ENCODE results near the gene DDX25. TPM values are rescaled to one million over a fixed set of nuclear protein-coding genes. Genes with fewer than 3 reads are reported as not detected.

The DDX25 gene
- total and polyA plus RNA-seq, 2 of the 8 experiments (the other 6 are each of a cell fraction or from before 2014, with no cell fraction given) = 17.6 to 17.9 TPM

DNA sequence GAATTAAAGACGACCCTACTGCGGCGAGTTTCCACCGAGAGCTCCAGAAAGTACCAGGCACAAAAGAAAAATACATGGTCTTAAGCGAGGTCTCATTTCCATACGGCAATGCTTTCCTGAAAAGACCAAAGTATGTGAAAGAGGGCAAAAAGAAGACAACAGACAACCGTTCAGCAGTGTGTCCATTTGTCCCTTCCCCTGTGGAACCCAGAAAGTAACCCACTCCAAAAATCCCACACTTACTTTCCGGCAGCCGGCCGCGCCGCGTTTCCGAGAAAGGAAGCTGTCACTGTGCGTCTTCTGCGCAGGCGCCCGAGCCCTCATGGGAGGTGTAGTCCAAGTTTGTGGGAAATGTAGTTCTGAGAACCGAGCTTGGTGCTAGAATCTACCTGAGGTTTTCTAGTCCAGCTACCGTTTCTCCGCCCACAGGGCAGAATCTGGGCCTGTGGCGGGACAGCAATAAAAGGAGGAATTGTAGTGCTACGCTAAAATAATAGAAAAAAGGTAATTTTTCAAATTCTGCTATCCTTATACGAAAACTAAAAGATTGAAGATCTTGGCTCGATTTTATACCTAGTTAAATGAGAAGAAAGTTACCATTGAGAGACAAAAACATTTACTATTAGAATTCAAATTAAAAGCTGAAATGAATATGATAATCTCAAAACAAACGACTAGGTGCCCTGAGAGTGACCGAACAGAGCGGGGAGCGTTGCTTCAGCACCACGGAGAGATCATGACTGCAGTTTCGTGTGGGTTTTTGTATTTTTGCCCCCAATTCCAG, 1.2 kb upstream of the DDX25 start, which contains the start of gene PUS3 (continued):
- TF ChIP-seq, protein P1, sequence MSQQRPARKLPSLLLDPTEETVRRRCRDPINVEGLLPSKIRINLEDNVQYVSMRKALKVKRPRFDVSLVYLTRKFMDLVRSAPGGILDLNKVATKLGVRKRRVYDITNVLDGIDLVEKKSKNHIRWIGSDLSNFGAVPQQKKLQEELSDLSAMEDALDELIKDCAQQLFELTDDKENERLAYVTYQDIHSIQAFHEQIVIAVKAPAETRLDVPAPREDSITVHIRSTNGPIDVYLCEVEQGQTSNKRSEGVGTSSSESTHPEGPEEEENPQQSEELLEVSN (IDR thresholded peaks at IDR 0.05) = no peak
- TF ChIP-seq, protein P2, sequence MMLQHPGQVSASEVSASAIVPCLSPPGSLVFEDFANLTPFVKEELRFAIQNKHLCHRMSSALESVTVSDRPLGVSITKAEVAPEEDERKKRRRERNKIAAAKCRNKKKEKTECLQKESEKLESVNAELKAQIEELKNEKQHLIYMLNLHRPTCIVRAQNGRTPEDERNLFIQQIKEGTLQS (IDR thresholded peaks at IDR 0.05; ENCODE audit: insufficient read depth, low read depth, low read length) = no peak
- TF ChIP-seq FOSL1 (IDR thresholded peaks at IDR 0.05; ENCODE audit: insufficient read depth, low read depth, low read length) = no peak
- TF ChIP-seq CREB1 (IDR thresholded peaks at IDR 0.05) = peak; percentile 69
- no peak for TF ChIP-seq SP1 (IDR thresholded peaks at IDR 0.05; ENCODE audit: low read depth, low read length)
- TF ChIP-seq TBP (IDR thresholded peaks at IDR 0.05; ENCODE audit: low read depth, low read length) = no peak; the same call in 1 of the 2 replicates
- TF ChIP-seq EP300 (IDR thresholded peaks at IDR 0.05; ENCODE audit: borderline replicate concordance in 1 of 2, low read depth in 2 of 2, low read length in 2 of 2) = no peak
- no peak for TF ChIP-seq YY1 (IDR thresholded peaks at IDR 0.05; ENCODE audit: low read depth, low read length)
- no peak for TF ChIP-seq RNF2 (IDR thresholded peaks at IDR 0.05; ENCODE audit: borderline replicate concordance, low read depth, low read length, missing control alignments, poor library complexity, severe bottlenecking)
- TF ChIP-seq MAFK (IDR thresholded peaks at IDR 0.05; ENCODE audit: low read depth, low read length) = no peak
- TF ChIP-seq, protein P3, sequence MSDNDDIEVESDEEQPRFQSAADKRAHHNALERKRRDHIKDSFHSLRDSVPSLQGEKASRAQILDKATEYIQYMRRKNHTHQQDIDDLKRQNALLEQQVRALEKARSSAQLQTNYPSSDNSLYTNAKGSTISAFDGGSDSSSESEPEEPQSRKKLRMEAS (IDR thresholded peaks at IDR 0.05) = no peak; the same call in 1 of the 2 replicates
